Activated T-cell treated with anti-CD3 and anti-CD28 coated beads, Interleukin-2, amount 50 U/mL, for 24 hours (primary cell): ENCODE results near the gene BCL2.

Experiments
- DNase-seq: peaks from one replicate; pipeline ENCODE4 v3.0.0-alpha.2; 2020
- H3K27ac Mint-ChIP-seq: 2 replicates; pipeline ENCODE4 v1.8.0; 2020; ENCODE audit warnings: mild to moderate bottlenecking, mixed read lengths
- H3K27me3 Mint-ChIP-seq: 2 replicates; pipeline ENCODE4 v1.8.0; 2020; ENCODE audit warnings: mixed read lengths
- H3K36me3 Mint-ChIP-seq: 2 replicates; pipeline ENCODE4 v1.8.0; 2020; ENCODE audit warnings: low read depth, mixed read lengths
- H3K4me1 Mint-ChIP-seq: 2 replicates; pipeline ENCODE4 v1.8.0; 2020; ENCODE audit warnings: low read depth, mixed read lengths
- H3K4me3 Mint-ChIP-seq: 2 replicates; pipeline ENCODE4 v1.8.0; 2020; ENCODE audit warnings: mild to moderate bottlenecking, moderate library complexity, mixed read lengths
- H3K9me3 Mint-ChIP-seq: 2 replicates; pipeline ENCODE4 v1.8.0; 2020; ENCODE audit warnings: mixed read lengths

BCL2 gene

DNA sequence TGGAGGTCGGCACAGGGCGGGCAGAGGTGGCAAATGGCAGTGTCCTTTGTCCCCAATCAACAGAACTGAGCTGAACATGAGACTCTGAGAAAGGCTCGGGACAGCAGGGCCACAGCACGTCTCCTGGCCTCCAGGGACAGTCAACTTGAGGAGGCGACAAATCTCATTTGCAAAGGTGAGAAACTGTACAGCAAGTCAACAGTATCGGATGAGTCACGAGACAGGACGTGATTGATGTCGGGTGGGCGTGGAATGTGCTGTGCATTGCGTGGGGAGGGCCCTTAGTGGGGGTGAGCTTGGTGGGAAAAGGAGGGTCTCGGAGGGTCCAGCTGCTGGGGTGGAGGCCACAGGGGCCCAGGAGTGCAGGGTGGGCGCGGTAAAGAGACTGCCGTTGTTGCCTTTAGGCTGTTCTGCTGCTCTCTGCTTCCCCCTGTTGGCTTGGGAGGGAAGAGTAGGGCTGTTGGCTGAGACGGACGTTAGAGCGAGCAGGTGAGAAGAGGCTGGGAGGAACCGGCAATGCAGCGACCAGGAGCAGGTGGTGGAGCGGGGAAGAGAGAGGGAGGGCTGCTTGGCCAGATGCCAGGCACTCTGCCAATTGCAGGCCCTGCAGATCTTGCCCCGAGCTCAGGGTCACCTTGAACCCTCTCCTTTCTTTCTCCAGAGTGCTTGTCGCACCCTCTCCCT is 164.3 kb downstream of the BCL2 start:
- H3K4me3 Mint-ChIP-seq = peak overlapping the region; percentile 75
- peak overlapping the region; percentile 100 for H3K27ac Mint-ChIP-seq
- H3K4me1 Mint-ChIP-seq = peaks cover 98% of the 10 kb centered on the region
- H3K36me3 Mint-ChIP-seq = peaks cover 27% of the 10 kb centered on the region
- H3K27me3 Mint-ChIP-seq = no peaks in the 10 kb centered on the region
- peak; percentile 88 for DNase-seq
- H3K9me3 Mint-ChIP-seq = peaks cover 4% of the 10 kb centered on the region

GRCh38 chr18:63154350-63155152 is 165.0 kb downstream of the BCL2 start:
- Mint-ChIP-seq H3K4me3 (peak overlapping the region; percentile 75), H3K36me3 (peaks cover 23% of the 10 kb centered on the region), H3K4me1 (peaks cover 94% of the 10 kb centered on the region), H3K27me3 (no peaks in the 10 kb centered on the region), H3K27ac (peak overlapping the region; percentile 100), H3K9me3 (no peaks in the 10 kb centered on the region)
- DNase-seq = no peak

DNA sequence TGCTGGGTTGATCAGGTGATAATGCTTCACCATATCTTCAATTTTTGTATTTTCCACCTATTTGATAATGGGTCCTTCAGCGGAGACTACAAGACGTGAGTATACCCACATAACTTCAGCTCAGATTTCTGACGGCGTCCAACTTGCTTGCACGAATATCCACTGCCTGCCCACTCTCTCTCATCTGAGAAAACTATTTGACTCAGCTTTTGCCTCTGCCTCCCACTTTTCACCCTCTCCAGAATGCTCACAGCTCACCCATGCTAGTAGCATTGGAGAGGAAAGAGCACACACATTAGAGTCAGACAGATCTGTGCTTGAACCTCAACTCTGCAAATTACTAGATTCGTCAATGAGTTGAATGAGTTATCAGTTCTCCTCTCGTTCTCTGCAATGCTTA is 166.8 kb downstream of the BCL2 start:
- peak overlapping the region; percentile 100 for H3K27ac Mint-ChIP-seq
- DNase-seq = no peak
- H3K4me1 Mint-ChIP-seq = peaks cover 90% of the 10 kb centered on the region
- H3K4me3 Mint-ChIP-seq = peak overlapping the region; percentile 44
- peaks cover 40% of the 10 kb centered on the region for H3K36me3 Mint-ChIP-seq
- H3K27me3 Mint-ChIP-seq = no peaks in the 10 kb centered on the region
- no peaks in the 10 kb centered on the region for H3K9me3 Mint-ChIP-seq

- peaks cover 84% of the 10 kb centered on the region for H3K4me1 Mint-ChIP-seq
- peaks cover 40% of the 10 kb centered on the region for H3K36me3 Mint-ChIP-seq
- H3K9me3 Mint-ChIP-seq = no peaks in the 10 kb centered on the region
- H3K4me3 Mint-ChIP-seq = peak overlapping the region; percentile 44
- no peaks in the 10 kb centered on the region for H3K27me3 Mint-ChIP-seq
- DNase-seq = no peak
- peak overlapping the region; percentile 100 for H3K27ac Mint-ChIP-seq
Observed at GRCh38 chr18:63152096-63152495, 167.5 kb downstream of the BCL2 start.

GRCh38 chr18:63151539-63151938 is 168.0 kb downstream of the BCL2 start:
- Mint-ChIP-seq H3K9me3 (no peaks in the 10 kb centered on the region), H3K4me1 (peaks cover 82% of the 10 kb centered on the region), H3K27ac (peak overlapping the region; percentile 79), H3K27me3 (no peaks in the 10 kb centered on the region), H3K4me3 (no peak overlapping the region), H3K36me3 (peaks cover 40% of the 10 kb centered on the region)
- DNase-seq = no peak

DNA sequence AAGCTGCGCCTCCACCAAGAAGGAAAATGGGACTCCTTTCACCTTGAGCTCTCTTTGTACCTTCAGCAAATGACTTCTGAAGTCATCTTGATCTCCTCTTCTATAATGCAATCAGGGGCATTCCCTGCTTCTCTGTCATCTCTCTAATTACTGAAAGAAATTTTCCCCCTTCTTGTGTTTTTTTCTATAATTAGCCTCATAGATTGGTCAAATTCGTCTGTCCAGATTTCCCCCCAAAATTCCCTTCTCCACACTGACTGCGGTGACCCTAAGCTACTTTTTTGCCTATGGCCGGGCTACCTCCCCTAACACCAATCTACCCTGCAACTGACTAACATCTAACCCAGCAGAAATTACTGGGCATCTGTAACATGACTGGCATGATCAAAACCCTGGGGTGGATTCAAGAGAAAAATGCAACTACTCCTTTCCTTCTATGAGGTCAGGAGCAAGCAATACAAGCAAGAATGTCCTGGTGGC is 168.6 kb downstream of the BCL2 start:
- Mint-ChIP-seq H3K4me3 (no peak overlapping the region), H3K9me3 (no peaks in the 10 kb centered on the region), H3K27ac (peak overlapping the region; percentile 69), H3K4me1 (peaks cover 79% of the 10 kb centered on the region), H3K36me3 (peaks cover 41% of the 10 kb centered on the region), H3K27me3 (no peaks in the 10 kb centered on the region)
- DNase-seq = no peak

- Mint-ChIP-seq H3K27ac (peak overlapping the region; percentile 69), H3K4me3 (no peak overlapping the region)
Observed at GRCh38 chr18:63150326-63150725, 169.2 kb downstream of the BCL2 start.

GRCh38 chr18:63149302-63149587 is 170.3 kb downstream of the BCL2 start:
- DNase-seq = no peak
- H3K27ac Mint-ChIP-seq = peak overlapping the region; percentile 51
- peaks cover 37% of the 10 kb centered on the region for H3K36me3 Mint-ChIP-seq
- peaks cover 68% of the 10 kb centered on the region for H3K4me1 Mint-ChIP-seq
- no peaks in the 10 kb centered on the region for H3K27me3 Mint-ChIP-seq
- no peak overlapping the region for H3K4me3 Mint-ChIP-seq
- H3K9me3 Mint-ChIP-seq = no peaks in the 10 kb centered on the region

More at GRCh38 chr18:63150326-63150725, 169.2 kb downstream of the BCL2 start:
- Mint-ChIP-seq H3K9me3 (no peaks in the 10 kb centered on the region), H3K4me1 (peaks cover 75% of the 10 kb centered on the region), H3K36me3 (peaks cover 41% of the 10 kb centered on the region), H3K27me3 (no peaks in the 10 kb centered on the region)
- DNase-seq = no peak

- Mint-ChIP-seq H3K4me3 (no peak overlapping the region), H3K36me3 (peaks cover 36% of the 10 kb centered on the region)
Observed at GRCh38 chr18:63148449-63149301, 170.9 kb downstream of the BCL2 start.

DNA sequence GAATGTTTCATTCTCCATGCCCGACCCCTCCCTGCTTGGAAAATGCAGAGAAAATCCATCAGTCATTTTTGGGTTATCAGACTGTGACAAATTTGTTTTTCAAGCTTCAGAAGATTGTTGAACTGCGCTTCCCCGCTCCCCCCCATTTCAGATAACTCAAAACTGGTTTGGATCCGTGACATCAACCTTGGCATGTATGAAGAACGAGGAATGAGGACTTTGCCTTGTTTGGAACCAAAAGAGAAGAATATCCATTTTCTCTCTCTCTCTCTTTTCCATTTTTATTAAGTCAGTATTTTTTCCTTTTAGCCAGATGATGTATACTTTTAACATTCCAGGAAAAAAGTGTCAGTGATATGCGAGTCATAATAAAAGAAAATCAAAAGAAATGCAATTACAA is 171.6 kb downstream of the BCL2 start:
- Mint-ChIP-seq H3K4me1 (peaks cover 67% of the 10 kb centered on the region), H3K27me3 (no peaks in the 10 kb centered on the region), H3K4me3 (no peak overlapping the region), H3K9me3 (no peaks in the 10 kb centered on the region), H3K27ac (no peak overlapping the region), H3K36me3 (peaks cover 33% of the 10 kb centered on the region)
- DNase-seq = no peak

More at GRCh38 chr18:63148449-63149301, 170.9 kb downstream of the BCL2 start:
- no peak for DNase-seq
- H3K27me3 Mint-ChIP-seq = no peaks in the 10 kb centered on the region
- H3K27ac Mint-ChIP-seq = peak overlapping the region; percentile 51
- peaks cover 68% of the 10 kb centered on the region for H3K4me1 Mint-ChIP-seq
- H3K9me3 Mint-ChIP-seq = no peaks in the 10 kb centered on the region

- H3K9me3 Mint-ChIP-seq = no peaks in the 10 kb centered on the region
- no peak overlapping the region for H3K27ac Mint-ChIP-seq
- no peaks in the 10 kb centered on the region for H3K27me3 Mint-ChIP-seq
- H3K36me3 Mint-ChIP-seq = peaks cover 41% of the 10 kb centered on the region
- H3K4me3 Mint-ChIP-seq = no peak overlapping the region
- H3K4me1 Mint-ChIP-seq = peaks cover 65% of the 10 kb centered on the region
- DNase-seq = no peak
Observed at GRCh38 chr18:63146828-63147409, 172.7 kb downstream of the BCL2 start.

DNA sequence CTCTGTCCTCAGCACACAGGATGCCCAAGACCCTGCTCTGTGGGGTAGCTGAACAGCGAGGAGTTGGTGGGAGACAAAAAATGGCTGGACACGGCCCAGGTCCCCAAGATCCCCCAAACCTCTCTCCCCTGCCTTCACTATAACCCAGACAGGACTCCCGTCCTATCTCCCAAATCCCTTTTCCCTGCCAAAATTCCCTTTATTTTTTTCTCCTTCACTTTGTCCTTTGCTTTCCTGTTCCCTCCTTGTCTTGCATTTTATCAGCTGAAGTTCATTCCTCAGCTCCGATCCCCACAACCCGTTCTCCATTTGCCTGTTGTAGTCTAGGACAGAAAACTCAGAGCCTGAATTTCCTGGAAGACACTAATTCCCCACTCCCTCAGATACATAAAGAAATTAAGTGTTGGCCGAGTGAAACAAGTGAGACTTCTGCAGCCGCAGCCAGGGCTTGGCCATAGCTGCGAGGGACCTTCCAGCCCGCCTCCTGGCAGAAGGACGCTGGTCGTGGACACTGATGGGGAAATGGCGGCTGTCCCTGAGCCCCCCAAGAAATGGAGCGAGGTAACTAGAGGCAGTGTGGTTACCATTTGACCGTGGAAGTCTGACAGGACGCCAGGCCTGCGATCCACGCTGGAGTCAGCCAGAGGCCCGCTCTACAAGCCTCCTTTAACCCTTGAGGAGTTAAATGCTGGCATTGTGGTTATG is 173.6 kb downstream of the BCL2 start:
- H3K27ac Mint-ChIP-seq = peak overlapping the region; percentile 24
- H3K4me3 Mint-ChIP-seq = no peak overlapping the region
- H3K9me3 Mint-ChIP-seq = no peaks in the 10 kb centered on the region
- H3K36me3 Mint-ChIP-seq = peaks cover 50% of the 10 kb centered on the region
- no peak for DNase-seq
- H3K27me3 Mint-ChIP-seq = no peaks in the 10 kb centered on the region
- peaks cover 63% of the 10 kb centered on the region for H3K4me1 Mint-ChIP-seq

GRCh38 chr18:63145166-63145850 is 174.3 kb downstream of the BCL2 start:
- Mint-ChIP-seq H3K27ac (no peak overlapping the region), H3K9me3 (peaks cover 1% of the 10 kb centered on the region), H3K27me3 (no peaks in the 10 kb centered on the region), H3K36me3 (peaks cover 57% of the 10 kb centered on the region), H3K4me3 (no peak overlapping the region), H3K4me1 (peaks cover 62% of the 10 kb centered on the region)
- no peak for DNase-seq
